ENCODE measurements around the gene SPATA31D4.

The SPATA31D4 gene

DNA sequence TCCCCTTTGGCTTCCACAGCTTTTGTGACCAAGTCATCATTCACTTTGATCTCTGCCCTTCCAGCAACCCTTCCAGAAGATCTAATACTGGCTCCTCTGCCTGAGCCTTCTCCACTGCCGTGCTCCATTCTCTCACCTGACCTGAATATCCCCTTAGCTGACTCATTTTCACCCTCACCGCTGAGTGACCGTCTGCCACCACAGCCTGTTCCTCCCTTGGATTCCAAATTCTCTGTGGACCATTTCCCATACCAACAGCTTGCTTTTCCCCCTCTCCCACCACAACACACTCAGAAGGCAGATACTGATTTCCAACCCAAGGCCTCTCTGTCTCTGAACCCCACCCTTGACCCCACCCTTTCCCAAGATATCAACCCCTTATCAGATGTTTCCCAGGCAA, 39.8 kb downstream of the SPATA31D4 start:
- Histone ChIP-seq H3K4me3 (ENCODE audit: low read length) (no peak overlapping the region), H3K4me2 (ENCODE audit: low read length) (no peak overlapping the region), H3K9ac (ENCODE audit: low read length) (no peak overlapping the region), H4K20me1 (ENCODE audit: insufficient read depth, low read length) (no peaks in the 10 kb centered on the region), H3K9me3 (ENCODE audit: insufficient read depth, low read length) (no peaks in the 10 kb centered on the region), H3K79me2 (ENCODE audit: low read length) (no peaks in the 10 kb centered on the region), H3K27ac (ENCODE audit: low read length) (no peak overlapping the region), H3K27me3 (ENCODE audit: low read depth, low read length) (no peaks in the 10 kb centered on the region), H3K4me1 (ENCODE audit: low read length) (peaks cover 6% of the 10 kb centered on the region; the same call in 1 of the 2 replicates), H3K36me3 (replicated peaks; ENCODE audit: low read depth, low read length) (no peaks in the 10 kb centered on the region), H2AFZ (ENCODE audit: low read depth, low read length) (no peak overlapping the region)
- TF ChIP-seq EZH2phosphoT487 (IDR thresholded peaks at IDR 0.05; ENCODE audit: low read depth) = no peak
- TF ChIP-seq, protein P1, sequence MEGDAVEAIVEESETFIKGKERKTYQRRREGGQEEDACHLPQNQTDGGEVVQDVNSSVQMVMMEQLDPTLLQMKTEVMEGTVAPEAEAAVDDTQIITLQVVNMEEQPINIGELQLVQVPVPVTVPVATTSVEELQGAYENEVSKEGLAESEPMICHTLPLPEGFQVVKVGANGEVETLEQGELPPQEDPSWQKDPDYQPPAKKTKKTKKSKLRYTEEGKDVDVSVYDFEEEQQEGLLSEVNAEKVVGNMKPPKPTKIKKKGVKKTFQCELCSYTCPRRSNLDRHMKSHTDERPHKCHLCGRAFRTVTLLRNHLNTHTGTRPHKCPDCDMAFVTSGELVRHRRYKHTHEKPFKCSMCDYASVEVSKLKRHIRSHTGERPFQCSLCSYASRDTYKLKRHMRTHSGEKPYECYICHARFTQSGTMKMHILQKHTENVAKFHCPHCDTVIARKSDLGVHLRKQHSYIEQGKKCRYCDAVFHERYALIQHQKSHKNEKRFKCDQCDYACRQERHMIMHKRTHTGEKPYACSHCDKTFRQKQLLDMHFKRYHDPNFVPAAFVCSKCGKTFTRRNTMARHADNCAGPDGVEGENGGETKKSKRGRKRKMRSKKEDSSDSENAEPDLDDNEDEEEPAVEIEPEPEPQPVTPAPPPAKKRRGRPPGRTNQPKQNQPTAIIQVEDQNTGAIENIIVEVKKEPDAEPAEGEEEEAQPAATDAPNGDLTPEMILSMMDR (IDR thresholded peaks at IDR 0.05; ENCODE audit: low read depth, low read length) = no peak

DNA sequence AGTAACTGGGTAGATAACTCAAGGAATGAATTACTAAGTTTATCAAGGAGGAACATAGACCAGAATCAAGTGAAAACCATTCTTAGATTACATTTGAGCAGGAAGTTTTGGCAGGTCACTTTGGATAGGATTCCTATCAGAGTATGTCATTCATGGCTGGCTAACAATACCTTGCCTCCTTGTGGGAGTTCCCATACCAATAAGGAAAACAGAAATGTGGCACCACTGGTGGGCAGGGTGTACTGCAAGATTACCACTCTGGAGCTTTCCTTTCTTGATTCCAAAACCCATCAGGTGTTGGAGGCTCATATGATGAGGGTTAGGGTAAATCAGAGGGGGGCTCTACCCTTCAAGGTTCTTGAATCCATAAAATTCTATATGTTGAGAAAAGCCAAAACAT, 41.7 kb downstream of the SPATA31D4 start:
- no peak overlapping the region for H3K4me3 ChIP-seq (ENCODE audit: low read length)
- H2AFZ ChIP-seq (ENCODE audit: low read depth, low read length) = no peak overlapping the region
- no peak overlapping the region for H3K27ac ChIP-seq (ENCODE audit: low read length)
- H3K9ac ChIP-seq (ENCODE audit: low read length) = no peak overlapping the region
- H3K9me3 ChIP-seq (ENCODE audit: insufficient read depth, low read length) = no peaks in the 10 kb centered on the region
- H3K36me3 ChIP-seq (replicated peaks; ENCODE audit: low read depth, low read length) = no peaks in the 10 kb centered on the region
- no peak overlapping the region for H3K4me2 ChIP-seq (ENCODE audit: low read length)
- no peak for TF ChIP-seq EZH2phosphoT487 (IDR thresholded peaks at IDR 0.05; ENCODE audit: low read depth)
- TF ChIP-seq, protein P1 (IDR thresholded peaks at IDR 0.05; ENCODE audit: low read depth, low read length) = no peak
- no peaks in the 10 kb centered on the region for H3K27me3 ChIP-seq (ENCODE audit: low read depth, low read length)
- no peaks in the 10 kb centered on the region for H4K20me1 ChIP-seq (ENCODE audit: insufficient read depth, low read length)
- H3K79me2 ChIP-seq (ENCODE audit: low read length) = no peaks in the 10 kb centered on the region
- peaks cover under 1% of the 10 kb centered on the region; the same call in 1 of the 2 replicates for H3K4me1 ChIP-seq (ENCODE audit: low read length)

DNA sequence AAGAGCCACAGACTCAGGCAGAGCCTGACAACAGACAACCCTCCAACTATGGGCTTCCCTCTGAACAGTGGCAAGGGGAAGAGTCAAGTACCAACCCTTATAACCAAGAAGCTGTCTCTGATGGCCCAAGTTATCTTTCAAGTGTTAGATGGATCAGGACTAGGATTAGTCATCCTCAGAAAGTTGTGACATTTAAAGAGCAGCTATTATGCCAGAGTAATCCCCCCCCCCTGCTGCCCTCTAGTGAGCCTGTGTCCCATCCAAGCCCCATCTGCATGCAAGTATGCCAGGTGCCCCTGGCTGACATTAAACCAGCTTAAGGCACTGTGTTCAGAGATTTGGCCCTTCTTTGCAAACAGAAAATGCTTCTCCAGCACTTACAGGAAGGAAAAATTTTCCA, 43.5 kb downstream of the SPATA31D4 start:
- Histone ChIP-seq H4K20me1 (ENCODE audit: insufficient read depth, low read length) (no peaks in the 10 kb centered on the region), H3K4me2 (ENCODE audit: low read length) (no peak overlapping the region), H3K9ac (ENCODE audit: low read length) (no peak overlapping the region), H3K27ac (ENCODE audit: low read length) (no peak overlapping the region), H3K79me2 (ENCODE audit: low read length) (no peaks in the 10 kb centered on the region), H2AFZ (ENCODE audit: low read depth, low read length) (no peak overlapping the region), H3K27me3 (ENCODE audit: low read depth, low read length) (no peaks in the 10 kb centered on the region), H3K36me3 (replicated peaks; ENCODE audit: low read depth, low read length) (no peaks in the 10 kb centered on the region), H3K4me3 (ENCODE audit: low read length) (no peak overlapping the region), H3K9me3 (ENCODE audit: insufficient read depth, low read length) (no peaks in the 10 kb centered on the region), H3K4me1 (ENCODE audit: low read length) (no peaks in the 10 kb centered on the region)
- no peak for TF ChIP-seq EZH2phosphoT487 (IDR thresholded peaks at IDR 0.05; ENCODE audit: low read depth)
- TF ChIP-seq, protein P1 (IDR thresholded peaks at IDR 0.05; ENCODE audit: low read depth, low read length) = no peak

DNA sequence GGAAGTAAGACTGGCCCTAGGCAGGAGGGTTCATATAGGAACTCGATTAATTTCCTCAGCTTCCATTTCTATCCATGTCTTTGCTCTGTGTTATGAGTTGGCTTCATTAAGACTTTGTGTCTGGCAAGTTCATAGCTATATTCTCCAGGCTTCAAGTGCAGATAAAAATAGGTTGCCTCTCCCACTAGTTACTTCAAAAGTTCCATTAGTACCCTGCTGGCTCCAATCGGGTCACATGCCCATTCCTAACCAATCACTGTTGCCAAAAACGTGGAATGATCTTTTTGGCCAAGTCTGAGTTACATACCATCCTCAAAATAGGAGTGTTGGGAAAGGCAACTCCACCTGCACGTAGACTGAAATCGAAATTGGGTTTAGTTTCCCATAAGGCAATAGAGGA, 46.5 kb downstream of the SPATA31D4 start:
- TF ChIP-seq, protein P1 (IDR thresholded peaks at IDR 0.05; ENCODE audit: low read depth, low read length) = no peak
- no peak for TF ChIP-seq EZH2phosphoT487 (IDR thresholded peaks at IDR 0.05; ENCODE audit: low read depth)
- no peaks in the 10 kb centered on the region for H3K79me2 ChIP-seq (ENCODE audit: low read length)
- no peak overlapping the region for H3K9ac ChIP-seq (ENCODE audit: low read length)
- no peak overlapping the region for H3K4me3 ChIP-seq (ENCODE audit: low read length)
- H3K9me3 ChIP-seq (ENCODE audit: insufficient read depth, low read length) = no peaks in the 10 kb centered on the region
- peaks cover 11% of the 10 kb centered on the region for H3K4me1 ChIP-seq (ENCODE audit: low read length)
- H3K36me3 ChIP-seq (replicated peaks; ENCODE audit: low read depth, low read length) = no peaks in the 10 kb centered on the region
- no peak overlapping the region for H3K27ac ChIP-seq (ENCODE audit: low read length)
- H3K4me2 ChIP-seq (ENCODE audit: low read length) = no peak overlapping the region
- no peaks in the 10 kb centered on the region for H3K27me3 ChIP-seq (ENCODE audit: low read depth, low read length)
- H4K20me1 ChIP-seq (ENCODE audit: insufficient read depth, low read length) = no peaks in the 10 kb centered on the region
- H2AFZ ChIP-seq (ENCODE audit: low read depth, low read length) = no peak overlapping the region
